ENCODE measurements around the gene UFD1. TPM values are rescaled to one million over a fixed set of nuclear protein-coding genes. Genes with fewer than 3 reads are reported as not detected.

The UFD1 gene
- total and polyA plus RNA-seq, 2 of the 13 experiments (the other 11 are each of a cell fraction or from before 2014, with no cell fraction given): 47.9 to 51.1 TPM

GRCh38 chr22:19460036-19460435, 19.0 kb downstream of the UFD1 start (continued):
- no peak for TF ChIP-seq ATF4 (CRISPR knock-in tag; IDR thresholded peaks at IDR 0.05)
- TF ChIP-seq TCF7 (IDR thresholded peaks at IDR 0.05; ENCODE audit: low read depth): no peak
- no peak for TF ChIP-seq TOPORS (CRISPR knock-in tag; IDR thresholded peaks at IDR 0.05)
- no peak for TF ChIP-seq MAZ (IDR thresholded peaks at IDR 0.05; ENCODE audit: borderline replicate concordance, low read depth, low read length)
- TF ChIP-seq MAZ (CRISPR knock-in tag; IDR thresholded peaks at IDR 0.05; ENCODE audit: low read depth): no peak
- no peak for TF ChIP-seq NFYC (CRISPR knock-in tag; IDR thresholded peaks at IDR 0.05)
- no peak for TF ChIP-seq ZNF616 (CRISPR knock-in tag; IDR thresholded peaks at IDR 0.05; ENCODE audit: low read depth)
- TF ChIP-seq ZNF343 (CRISPR knock-in tag; IDR thresholded peaks at IDR 0.05): no peak

- Histone ChIP-seq H2AFZ (ENCODE audit: low read length) (no peak overlapping the region), H3K9me3 (ENCODE audit: low read length) (no peaks in the 10 kb centered on the region), H3K4me3 (replicated peaks in 1 of 3; ENCODE audit: insufficient read depth in 1 of 3, low read depth in 2 of 3, low read length in 3 of 3) (no peak overlapping the region), H3K36me3 (replicated peaks in 1 of 2; ENCODE audit: control insufficient read depth in 1 of 2, insufficient read depth in 2 of 2, low read length in 2 of 2) (peaks cover 19 to 52% of the 10 kb centered on the region in 2 experiments; a peak in 4 of 5 replicates), H3K27ac (ENCODE audit: extremely low read length, insufficient read depth, low read length) (no peak overlapping the region), H3K27me3 (ENCODE audit: control insufficient read depth in 1 of 2, insufficient read depth in 2 of 2, low read length in 2 of 2) (no peaks in the 10 kb centered on the region), H3K9ac (ENCODE audit: insufficient read depth, low read depth, low read length) (no peak overlapping the region), H3K79me2 (ENCODE audit: insufficient read depth, low read length) (no peaks in the 10 kb centered on the region), H3K4me1 (ENCODE audit: insufficient read depth, low read length) (no peaks in the 10 kb centered on the region), H4K20me1 (ENCODE audit: insufficient read depth, low read length) (no peaks in the 10 kb centered on the region), H3K4me2 (ENCODE audit: low read depth, low read length) (no peak overlapping the region)
- WGBS (ENCODE audit: low lambda C conversion rate): 91% methylated on average over 8 of the region's 8 CpGs
- POLR2A ChIA-PET: no interaction called here
- ATAC-seq (no peak), FAIRE-seq (no peak), DNase-seq (ENCODE audit: low spot score) (no peak)
- intact Hi-C loops (cut with micrococcal nuclease; ENCODE audit: unreplicated experiment): no loop called here
- CTCF ChIA-PET (ENCODE audit: low intra/inter-chr PET ratio, low total read pairs): no interaction called here
- in situ Hi-C loops (cut with HindIII; ENCODE audit: extremely low pct_ligation_motif_present, low pct_unique_long_range_greater_than_20kb): no loop called here
- TF ChIP-seq NFIB (CRISPR knock-in tag; IDR thresholded peaks at IDR 0.05; ENCODE audit: borderline replicate concordance) (no peak), ZNF7 (CRISPR knock-in tag; IDR thresholded peaks at IDR 0.05) (no peak), CEBPG (CRISPR knock-in tag; IDR thresholded peaks at IDR 0.05) (no peak), THAP9 (CRISPR knock-in tag; IDR thresholded peaks at IDR 0.05; ENCODE audit: borderline replicate concordance) (no peak)
- BruUV-seq (replicated peaks): no TSS peak
Observed at GRCh38 chr22:19457828-19458428, 21.1 kb downstream of the UFD1 start.

Data from HepG2 (cell line).